NCI-H1417 treated with DMSO at 0.1 percent for 48 hours (cell line): Measurements from ENCODE around the gene HES7.
"Not testable (repeated sequence)": the region's sequence is repeated elsewhere in the genome, so short reads cannot be mapped to it uniquely, and the experiment has no call there.

ENCODE experiments used
- DNase-seq: peaks from one replicate; lab custom pipeline; 2025; lab: John Stamatoyannopoulos, UW

The HES7 gene

DNA sequence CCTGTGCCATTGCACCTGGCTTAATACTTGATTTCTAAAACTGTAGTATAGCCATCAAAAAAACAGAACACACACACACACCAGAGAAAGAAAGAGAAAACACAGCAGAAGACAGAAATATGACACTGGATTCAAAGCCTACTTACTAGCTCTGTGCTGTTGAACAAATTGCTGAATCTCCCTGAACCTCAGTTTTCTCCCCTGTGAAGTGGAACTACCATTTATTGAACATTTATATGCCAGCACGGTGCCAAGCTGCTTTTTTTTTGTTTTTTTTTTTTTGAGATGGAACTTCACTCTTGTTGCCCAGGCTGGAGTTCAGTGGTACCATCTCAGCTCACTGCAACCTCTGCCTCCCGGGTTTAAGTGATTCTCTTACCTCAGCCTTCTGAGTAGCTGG is 23.1 kb downstream of the HES7 start:
- DNase-seq, result no peak

DNA sequence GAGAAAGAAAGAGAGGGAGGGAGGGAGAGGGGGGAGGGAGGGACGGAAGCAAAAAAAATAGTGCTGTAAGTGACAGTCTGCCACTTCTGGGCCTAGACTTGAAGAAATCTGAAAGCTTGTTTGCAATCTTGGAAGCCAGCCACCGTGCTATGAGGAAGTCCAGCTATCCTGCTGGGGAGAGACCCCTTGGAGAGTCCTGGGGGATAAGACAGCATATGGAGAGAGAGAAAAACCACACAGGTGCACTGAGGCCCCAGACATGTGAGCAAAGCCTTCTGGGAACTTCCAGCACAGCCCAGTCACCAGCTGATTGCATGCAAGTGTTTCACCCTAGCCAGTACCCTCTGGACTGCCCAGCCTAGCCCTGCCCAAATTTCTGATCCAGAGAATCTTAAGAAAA is 23.8 kb downstream of the HES7 start:
- no peak for DNase-seq

DNA sequence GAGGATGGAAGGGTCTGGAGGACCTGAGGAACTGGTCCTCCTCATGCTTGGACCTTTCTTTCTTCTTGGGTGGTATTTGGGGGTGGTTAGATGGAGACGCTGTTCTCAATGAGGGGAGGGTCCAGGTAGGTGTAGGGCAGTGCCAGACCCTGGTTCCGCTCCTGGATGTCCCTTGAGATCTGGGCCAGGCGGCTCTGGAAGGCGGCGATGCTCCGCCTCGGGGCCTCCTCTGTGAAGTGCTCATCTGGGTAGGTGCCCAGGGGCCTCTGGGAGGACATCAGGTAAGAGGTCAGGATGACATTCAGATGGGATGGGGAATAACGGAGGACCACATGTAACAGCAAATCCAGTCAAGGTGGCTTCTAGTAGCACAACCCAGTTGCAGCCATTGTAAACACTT is 27.4 kb downstream of the HES7 start:
- DNase-seq, result no peak

DNA sequence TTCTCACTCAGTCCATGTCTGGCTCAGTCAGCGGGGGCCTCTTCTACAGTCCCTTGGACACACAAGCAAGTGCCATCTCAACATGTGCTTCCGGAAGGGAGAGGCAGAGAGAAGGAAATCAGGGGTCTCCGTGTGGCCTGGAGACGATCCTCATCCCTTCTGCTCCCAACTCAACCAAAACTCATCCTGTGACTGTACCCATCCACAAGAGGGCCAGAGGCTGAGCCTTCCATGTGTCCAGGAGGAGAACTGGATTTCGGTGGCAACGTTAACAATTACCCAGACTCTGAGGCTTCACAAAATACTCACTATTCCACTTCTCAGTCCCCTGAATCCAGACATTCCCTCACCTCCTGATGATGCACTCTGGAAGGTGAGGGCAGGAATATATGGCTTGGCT is 28.5 kb downstream of the HES7 start:
- no peak for DNase-seq

DNA sequence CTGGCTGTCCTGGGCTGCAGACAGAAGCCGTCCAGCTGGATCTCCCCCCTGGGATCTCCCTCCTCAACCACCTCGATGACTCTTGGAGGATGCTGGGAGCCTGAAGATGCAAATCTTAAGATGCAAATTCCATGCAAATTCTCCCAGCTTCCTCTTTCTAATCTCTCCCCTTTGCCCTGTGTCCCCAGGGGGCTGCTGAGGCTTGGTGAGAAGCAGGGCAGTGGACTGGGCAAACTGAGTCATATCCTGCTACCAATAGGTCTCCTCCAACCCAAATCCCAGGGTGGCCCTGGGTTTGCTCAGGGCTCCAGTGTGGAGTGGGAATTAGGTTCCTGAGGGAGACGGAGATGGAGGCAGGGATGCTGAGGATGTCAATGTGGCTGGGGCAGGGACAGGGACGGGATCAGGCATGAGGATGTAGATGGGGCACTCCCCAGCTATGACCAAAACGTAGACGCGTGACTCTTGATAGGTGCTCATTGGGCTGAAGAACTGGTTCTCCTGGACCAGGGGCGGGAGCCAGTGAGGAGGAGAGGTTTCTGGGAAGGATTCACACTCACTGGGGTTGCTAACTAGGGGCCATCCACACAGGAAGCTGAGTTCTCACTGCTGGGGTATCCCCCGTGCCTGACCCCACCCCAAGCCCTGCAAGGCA is 32.7 kb downstream of the HES7 start:
- no peak for DNase-seq

DNA sequence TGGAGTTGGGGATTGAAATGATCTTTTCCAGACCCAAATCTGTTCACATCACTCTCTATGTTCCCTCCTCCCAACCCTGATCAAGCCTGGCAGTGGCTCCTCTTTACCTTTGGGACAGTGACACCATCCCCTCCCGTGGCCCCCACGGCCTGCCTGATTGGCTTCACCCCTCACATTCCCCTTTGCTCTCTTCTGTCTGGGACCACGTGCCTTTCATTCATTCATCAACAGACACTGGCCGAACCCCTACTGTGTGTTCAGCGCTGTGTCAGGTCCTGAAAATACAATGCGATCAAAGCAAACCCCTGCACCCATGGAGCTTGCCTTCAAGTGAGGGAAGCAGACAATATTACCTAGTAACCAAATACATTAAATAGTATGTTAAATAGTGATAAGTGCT is 34.2 kb downstream of the HES7 start:
- DNase-seq, result no peak

DNA sequence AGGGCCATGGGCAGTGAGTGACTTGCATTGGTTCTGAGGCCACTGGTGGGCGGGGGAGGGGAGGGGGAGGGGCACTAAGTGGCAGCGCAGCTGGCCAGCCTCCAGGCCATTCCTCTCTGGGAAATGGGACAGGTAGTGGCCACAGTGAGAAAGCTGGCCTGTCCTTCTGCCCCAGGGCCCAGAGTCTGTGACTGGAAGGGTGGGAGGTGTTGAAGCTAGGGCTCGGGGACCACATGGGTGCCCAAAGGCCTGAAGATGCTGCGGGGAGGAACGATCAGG is 36.0 kb downstream of the HES7 start:
- DNase-seq, result no peak

DNA sequence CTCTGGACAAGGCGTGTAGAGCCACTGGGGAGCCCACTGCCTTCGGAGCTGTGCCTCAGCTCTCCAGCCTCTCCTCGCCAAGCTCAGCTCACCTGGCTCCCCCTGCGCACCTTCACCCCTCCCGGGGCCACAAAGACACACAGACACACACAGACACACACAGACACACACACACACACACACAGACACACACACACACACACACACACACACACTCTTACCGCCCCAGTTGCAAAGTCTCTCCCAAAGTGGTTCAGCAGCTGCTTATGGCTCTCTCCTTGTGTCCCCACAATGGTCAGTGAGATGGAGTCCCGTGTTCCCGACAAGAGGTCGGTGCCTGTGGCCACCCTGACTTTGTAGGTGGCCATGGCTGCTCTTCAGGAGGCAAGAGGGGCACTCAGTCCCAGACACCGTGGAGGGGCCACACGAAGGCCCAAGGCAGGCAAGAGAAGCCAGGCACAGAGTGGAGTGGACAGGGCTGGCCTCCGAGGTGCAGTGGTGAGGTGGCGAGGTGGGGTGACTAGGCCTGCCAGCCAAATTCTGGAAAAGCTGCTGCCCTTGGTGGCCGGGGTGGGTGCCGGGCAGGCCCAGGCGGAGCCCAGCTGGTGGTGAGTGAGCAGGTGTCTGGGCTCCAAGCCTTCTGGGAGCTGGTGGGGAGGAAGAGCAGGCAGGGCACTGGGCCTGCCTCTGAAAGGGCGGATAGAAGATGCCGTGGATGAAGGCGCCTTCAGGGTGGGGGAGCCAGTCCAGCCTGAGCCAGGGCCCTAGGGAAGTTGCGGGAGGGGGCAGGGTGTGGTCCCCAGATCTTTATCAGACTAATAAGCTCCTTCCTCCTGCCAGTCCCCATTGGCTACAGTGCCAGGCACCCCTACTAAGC is 36.6 kb downstream of the HES7 start, which contains the start of gene ALOX12B:
ALOX12B (minus strand) TSS at position 642 of the 877 bp plus-strand sequence; CDS start at position 368, 274 bp downstream.
- DNase-seq, result no peak

DNA sequence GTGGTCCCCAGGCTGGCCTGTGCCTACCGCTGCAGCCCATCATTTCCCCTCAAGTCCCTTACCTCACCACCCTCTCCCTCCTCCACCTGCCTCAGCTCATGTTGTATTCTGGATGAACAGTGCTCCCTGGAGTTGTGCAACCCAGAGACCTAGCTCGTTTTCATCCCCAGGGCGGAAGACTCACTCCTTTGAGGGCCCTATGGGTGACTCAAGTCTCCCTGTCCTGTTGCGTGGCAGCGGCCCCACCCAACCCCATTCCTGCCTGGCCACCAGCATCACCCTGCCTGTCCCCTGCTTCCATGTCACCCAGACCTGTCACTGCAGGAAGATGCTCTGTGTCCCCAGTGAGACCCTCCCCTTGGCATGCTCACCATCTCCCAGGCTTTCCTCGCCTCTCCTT is 39.7 kb downstream of the HES7 start:
- no peak for DNase-seq

DNA sequence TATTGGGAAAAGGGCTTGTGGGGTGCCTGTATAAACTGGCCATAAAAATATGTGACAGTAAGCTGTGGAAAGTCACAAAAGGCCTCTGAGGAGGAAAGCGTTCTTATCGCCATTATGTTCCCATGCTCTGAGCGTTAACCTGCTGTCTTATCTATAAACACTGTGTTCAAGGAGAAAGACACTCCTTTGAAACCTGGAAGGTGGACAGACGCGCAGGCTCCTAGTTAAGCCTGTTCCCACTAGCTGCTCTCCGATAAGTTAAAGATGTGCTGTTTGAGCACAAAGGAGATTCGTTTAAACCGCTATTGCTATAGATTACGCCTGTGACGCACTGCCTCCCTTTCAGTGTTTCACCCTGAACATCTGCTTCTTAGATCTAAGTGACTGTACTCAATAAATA is 41.6 kb downstream of the HES7 start:
- DNase-seq, result no peak

DNA sequence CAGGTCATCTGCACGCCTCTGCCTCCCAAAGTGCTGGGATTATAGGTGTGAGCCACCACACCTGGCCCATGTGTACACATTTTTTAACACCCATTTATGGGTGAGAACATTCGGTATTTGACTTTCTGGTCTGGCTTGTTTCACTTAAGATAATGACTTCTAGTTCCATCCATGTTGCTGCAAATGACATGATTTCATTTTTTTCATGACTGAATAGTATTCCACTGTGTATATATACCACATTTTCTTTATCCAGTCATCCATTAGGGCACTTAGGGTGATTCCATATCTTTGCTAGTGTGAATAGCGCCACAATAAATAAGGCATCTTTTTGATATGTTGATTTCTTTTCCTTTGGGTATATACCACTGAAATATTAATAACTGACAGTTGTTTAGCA is 42.0 kb downstream of the HES7 start:
- DNase-seq, result no peak

DNA sequence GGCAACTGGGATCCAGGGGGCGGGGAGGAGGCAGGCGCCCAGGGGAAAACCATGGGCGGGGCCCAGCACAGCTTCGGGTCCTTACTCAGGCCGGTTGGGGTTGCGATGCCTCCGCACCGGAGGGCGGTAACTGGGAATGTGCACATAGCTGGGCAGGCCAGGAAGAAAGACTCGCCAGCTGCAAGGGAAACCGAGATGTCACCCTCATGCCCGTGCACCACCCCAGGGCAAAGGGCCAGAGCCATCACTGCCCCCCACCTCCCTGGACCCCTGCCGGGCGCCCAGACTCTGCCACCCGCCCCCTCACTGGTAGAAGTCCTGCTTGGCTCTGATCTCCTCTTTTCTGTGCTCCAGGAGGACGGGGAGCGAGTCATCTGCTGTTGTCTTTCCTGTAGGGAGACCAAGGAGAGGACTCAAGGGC is 43.1 kb downstream of the HES7 start:
- no peak for DNase-seq

DNA sequence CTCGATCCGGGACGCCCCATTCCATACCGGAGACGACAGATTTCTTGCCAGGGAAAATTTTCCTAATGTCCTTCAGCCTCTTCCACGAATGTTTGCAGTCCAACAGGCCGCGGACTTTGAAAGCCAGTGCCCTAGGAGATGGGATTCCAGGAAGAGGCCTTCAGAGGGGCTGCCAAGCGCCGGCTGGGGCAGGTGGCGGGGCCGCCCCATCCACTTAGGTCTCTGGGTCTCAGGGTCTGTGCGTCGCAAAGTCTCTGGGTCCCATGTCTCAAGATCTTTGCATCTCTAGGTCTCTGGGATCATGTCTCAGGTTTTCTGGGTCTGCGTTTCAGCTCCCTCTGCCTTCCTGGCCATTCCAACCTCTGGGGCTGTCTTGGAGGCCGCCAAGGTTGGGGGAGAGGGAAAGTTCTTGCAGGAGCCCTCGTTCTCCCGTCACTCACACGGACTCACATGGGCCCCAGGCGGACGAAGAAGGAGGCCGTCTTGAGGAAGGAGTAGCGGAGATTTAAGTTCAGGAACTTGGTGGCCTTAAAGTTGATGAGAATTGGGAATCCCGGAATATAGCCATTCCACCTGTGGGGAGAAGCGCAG is 43.6 kb downstream of the HES7 start:
- DNase-seq, result no peak

DNA sequence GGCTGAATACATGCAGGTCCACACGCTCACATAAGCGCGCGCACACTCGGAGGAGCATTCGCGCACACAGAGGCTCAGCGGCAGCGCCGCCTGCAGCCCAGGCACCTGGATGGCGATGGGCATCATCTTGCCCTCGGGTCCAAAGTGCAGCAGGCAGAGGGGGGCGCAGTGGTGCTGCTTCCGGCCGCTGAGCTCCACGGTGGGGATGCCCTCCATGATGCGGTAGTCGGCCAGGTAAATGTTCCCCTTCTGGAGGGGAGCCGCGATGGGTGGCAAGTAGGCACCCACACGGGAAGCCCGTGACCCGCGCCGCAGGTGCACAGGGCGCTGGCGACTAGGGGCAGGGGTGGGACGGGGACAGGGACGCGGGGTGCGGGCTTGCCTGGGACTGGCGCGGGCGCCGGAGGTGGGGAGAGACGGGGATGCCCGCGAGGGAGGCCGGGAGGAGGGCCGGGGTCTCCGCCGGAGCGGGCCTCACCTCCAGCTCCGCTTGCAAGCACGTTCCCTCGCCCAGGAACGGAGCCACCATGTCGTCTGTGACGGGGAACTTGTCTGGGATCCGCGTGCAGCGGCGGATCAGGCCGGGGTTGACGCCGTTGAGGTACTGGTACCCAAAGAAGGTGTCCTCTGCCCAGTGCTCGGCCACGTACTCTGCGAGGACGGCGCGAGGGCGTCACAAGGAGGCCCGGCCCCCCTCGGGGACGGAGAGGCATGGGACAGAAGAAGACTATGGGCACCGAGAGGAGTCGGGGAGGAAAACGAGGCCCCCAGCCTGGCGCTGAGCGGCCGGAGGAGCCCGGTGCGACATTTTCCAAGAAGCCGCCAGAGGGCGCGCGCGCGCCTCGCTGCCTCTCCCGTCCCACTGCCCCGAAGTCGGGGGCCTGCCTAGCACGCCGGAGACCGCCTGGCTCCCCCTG is 44.4 kb downstream of the HES7 start:
- DNase-seq, result peak; percentile 5

DNA sequence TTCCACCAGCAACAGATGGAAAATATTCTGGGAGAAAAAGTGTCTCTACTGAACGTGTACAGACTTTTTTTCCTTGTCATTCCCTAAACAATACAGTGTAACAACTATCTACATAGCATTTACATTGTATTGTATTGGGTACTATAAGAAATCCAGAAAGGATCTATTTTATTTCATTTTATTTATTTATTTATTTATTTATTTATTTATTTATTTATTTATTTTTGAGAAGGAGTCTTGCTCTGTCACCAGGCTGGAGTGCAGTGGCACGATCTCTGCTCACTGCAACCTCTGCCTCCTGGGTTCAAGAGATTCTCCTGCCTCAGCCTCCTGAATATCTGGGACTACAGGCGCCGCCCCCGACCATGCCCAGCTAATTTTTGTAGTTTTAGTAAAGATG is 46.0 kb downstream of the HES7 start:
- not testable (repeated sequence) for DNase-seq

DNA sequence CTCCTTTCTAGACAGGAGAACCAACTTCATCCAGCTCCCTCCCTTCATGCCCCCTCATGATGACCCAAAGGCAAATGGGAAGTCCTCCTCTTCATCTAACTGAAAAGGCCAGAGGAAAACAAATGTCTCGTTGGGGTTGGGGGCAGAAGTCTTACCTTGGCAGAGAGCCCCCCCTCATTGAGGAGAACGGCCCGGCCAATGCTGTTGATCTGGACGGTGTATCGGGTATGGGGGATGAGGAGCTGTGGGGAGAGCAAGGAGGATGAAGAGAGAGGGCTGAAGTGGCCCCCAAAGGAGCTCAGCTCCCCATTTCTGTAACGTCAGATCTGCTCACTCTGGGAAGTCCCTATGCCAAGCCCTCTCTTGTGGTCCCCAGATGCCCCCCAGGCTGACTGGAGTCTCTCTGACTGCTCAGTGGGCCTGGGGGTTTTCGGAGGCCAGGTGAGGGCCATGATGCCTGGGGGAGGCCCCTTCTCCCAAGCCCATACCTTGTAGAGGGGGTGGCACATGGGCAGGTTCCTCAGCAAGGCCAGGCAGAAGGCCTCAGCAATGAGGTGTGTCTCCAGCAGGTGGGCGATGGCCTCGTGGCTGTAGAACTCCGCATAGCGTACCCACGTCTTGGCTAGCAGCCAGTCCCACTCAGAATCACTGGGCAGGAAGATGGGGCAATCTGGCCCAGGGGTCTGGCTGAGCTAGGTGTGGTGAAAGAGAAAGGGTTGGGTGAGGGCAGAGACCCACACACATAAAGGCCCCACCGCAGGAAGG is 47.2 kb downstream of the HES7 start:
- no peak for DNase-seq

DNA sequence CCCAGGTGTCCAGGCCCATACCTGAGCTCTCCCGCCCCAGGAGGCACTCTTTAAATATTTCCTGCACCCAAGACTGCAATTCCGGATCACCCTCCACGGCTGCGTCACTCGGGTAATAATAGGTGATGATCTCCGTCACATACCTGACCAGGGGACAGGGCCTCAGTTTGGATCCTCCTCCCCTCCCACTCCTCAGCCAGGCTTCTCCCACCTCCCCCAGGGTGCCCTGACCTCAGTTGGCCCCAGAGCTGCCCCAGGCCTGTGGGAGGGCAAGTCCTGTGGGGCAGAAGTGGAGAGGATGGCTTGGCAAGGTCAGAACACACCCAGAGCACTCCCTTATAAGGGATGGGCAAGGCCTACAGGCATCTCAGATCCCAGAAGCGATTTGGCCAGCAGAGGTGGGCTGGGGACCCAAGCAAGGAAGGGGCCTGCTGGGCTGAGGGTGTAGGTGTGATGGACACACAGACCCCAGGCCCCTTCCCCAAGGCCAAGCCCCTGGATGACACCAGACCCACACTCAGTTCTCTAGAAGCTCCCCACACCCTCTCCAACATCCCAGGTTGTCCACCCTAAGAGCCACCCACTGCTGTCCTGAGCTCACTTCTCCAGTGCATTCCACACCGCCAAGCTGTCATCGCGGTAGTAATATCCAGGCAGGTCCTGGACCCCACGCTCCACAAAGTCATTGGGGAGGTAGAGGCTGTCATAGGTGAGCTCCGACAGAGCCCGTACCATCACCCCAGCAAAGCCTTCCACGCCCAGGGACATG is 48.1 kb downstream of the HES7 start:
- DNase-seq, result no peak

DNA sequence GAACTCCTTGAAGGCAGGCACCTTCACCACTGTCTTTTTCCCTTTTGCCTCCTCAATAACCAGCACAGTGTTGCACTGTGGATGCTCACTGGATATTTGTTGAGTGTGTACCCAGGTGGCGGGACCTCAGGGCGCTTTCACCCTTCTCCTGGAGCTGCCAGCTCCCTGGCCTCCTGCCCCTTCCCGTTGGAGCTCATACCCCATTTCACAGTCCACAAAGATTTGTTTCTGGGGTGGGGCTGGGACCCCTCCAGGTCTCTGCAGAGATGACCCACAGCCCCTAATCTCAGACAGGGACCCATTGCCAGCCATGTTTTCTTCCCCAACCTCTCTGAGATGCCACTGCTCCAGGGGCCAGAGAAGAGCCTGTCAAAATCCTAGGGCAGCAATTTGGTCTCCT is 48.8 kb downstream of the HES7 start:
- no peak for DNase-seq

DNA sequence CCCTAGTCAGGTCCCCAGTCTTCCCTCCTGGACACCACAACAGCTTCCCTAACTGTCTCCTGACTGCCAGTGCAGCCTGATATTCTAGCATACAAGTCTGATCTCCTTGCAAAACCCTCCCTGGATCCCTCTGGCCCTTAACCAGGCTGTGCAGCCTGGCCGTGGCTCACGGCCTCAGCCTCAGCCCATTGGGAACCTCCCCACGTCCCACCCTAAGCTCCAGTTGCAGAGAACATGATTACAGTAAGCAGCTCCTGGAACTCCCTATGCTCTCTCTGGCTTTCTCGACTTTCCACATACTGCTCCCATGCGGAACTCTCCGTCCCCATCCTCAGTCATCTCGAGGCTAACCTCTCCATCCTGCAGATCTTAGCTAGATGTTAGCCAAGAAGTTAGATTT is 49.4 kb downstream of the HES7 start:
- no peak for DNase-seq

DNA sequence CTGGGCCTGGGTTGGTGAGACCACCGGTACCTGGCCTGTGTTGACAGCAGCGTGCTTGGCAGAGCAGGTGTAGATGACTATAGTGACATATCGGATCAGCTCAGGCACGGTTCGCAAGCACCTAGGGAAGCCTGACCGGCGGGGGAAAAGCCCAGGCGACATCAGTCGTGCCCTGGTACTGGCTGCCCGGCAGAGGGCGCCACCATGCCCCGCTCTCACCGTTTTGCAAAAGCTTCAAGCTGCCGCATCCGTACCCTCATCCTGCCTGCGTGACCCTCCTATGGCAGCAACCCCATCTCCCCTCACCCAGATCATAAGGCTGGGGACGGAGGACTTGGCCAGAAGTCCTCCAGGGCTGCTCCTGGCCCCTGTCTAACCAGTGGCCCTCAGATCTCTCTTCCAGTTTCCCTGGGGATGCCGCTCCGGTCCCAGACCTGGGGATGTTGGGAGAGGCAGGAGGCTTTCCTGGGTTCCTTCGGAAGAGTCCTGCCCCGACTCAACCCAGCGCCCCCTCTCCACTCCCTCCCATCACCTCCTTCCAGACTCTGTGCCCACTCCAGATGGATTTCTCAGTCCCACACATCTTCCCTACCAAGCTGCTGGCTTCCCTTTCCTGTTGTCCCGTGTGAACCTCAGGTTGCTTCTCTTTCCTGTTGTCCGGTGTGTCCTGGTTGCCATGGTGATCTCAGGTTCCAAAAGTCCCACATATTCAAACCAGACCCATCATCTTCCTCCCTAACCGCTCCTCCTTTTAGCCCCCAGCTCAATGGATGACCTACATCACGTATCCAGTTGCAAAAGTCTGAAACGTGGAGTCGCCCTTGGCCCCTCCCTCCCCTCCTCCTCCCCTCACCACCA is 50.0 kb downstream of the HES7 start:
- peak; percentile 6 for DNase-seq
